Endothelial cell of umbilical vein (primary cell): ENCODE measurements around the gene INO80B. TPM values are rescaled to one million over a fixed set of nuclear protein-coding genes. Genes with fewer than 3 reads are reported as not detected.

Source experiments
- BruUV-seq: library from RNA; stranded (reverse); fragments of 400-500 nt; replicated peaks from 2 replicates; lab custom pipeline; 2021; lab: Mats Ljungman, UMichigan
- CTCF ChIA-PET: fragments of 300-600, 350-600 bp; sonication (Branson Sonifier 250); formaldehyde crosslinking; loops from one replicate; lab custom pipeline; 2021; ENCODE audit warnings: antibody characterized with exemption, inconsistent platforms; lab: Charles Lee
- POLR2A ChIA-PET: fragments of 300-600, 350-600 bp; sonication (Branson Sonifier 250); formaldehyde crosslinking; loops from one replicate; lab custom pipeline; 2021; ENCODE audit warnings: antibody characterized with exemption, inconsistent platforms; lab: Charles Lee
- DNase-seq: peaks from one replicate; pipeline ENCODE4 v3.0.0-alpha.2; 2011; ENCODE audit warnings: low read depth, low spot score
- FAIRE-seq: peaks from 2 replicates; lab custom pipeline; 2011; peaks lifted over from hg19 to GRCh38; lab: Jason Lieb, UNC
- H2AFZ ChIP-seq: 2 replicates; pipeline ENCODE4 v1.6.0; 2012; ENCODE audit warnings: low read depth, low read length, control low read depth, inconsistent platforms
- H3K27ac ChIP-seq: 2 replicates; pipeline ENCODE4 v1.5.1; 2011; ENCODE audit warnings: low read depth, mild to moderate bottlenecking, control low read depth, low read length, moderate library complexity; ENCODE audit not compliant: insufficient read depth
- H3K27me3 ChIP-seq, 2 experiments: 2 replicates each; pipeline versions ENCODE4 v1.6.0 to v1.6.1; 2011; ENCODE audit warnings: low read length in 2 of 2, mixed read lengths in 1 of 2; ENCODE audit not compliant: control insufficient read depth in 2 of 2, insufficient read depth in 2 of 2
- H3K36me3 ChIP-seq, 2 experiments: 2 replicates in 1 of 2; 3 replicates in 1 of 2; pipeline ENCODE4 v1.5.1; 2011; ENCODE audit warnings: low read length in 2 of 2, mild to moderate bottlenecking in 1 of 2, moderate library complexity in 1 of 2; ENCODE audit not compliant: control insufficient read depth in 2 of 2, insufficient read depth in 2 of 2; ENCODE audit errors: extremely low read depth in 1 of 2
- H3K4me1 ChIP-seq: 3 replicates; pipeline ENCODE4 v1.5.1; 2011; ENCODE audit warnings: mild to moderate bottlenecking, low read length; ENCODE audit not compliant: control insufficient read depth, insufficient read depth; ENCODE audit errors: extremely low read depth
- H3K4me2 ChIP-seq: 2 replicates; pipeline ENCODE4 v1.6.1; 2011; ENCODE audit warnings: low read length, control low read depth, mixed read lengths; ENCODE audit not compliant: insufficient read depth
- H3K4me3 ChIP-seq, 3 experiments: fragments of 200-600 bp in 1 of 3; sonication (generic), shearing (Covaris generic) in 1 of 3; replicated peaks in 1 of 3; 2 replicates each; pipeline ENCODE4 v1.5.1; 2011 to 2016; ENCODE audit warnings: control low read depth in 3 of 3, low read length in 3 of 3, mild to moderate bottlenecking in 2 of 3, inconsistent platforms in 1 of 3, low read depth in 1 of 3, moderate library complexity in 1 of 3; ENCODE audit not compliant: insufficient read depth in 1 of 3
- H3K79me2 ChIP-seq: 2 replicates; pipeline ENCODE4 v1.6.0; 2012; ENCODE audit warnings: low read length, inconsistent platforms; ENCODE audit not compliant: control insufficient read depth, insufficient read depth
- H3K9ac ChIP-seq: replicated peaks from 2 replicates; pipeline ENCODE3; 2011; ENCODE audit warnings: low read length, control low read depth; ENCODE audit not compliant: insufficient read depth; ENCODE audit errors: extremely low read depth
- H3K9me1 ChIP-seq: replicated peaks from 3 replicates; pipeline ENCODE4 v1.6.0; 2011; ENCODE audit warnings: mild to moderate bottlenecking, low read length; ENCODE audit not compliant: control insufficient read depth, insufficient read depth; ENCODE audit errors: extremely low read depth
- H3K9me3 ChIP-seq: replicated peaks from 2 replicates; pipeline ENCODE4 v1.5.1; 2012; ENCODE audit warnings: low read length, inconsistent platforms; ENCODE audit not compliant: control insufficient read depth, insufficient read depth
- H4K20me1 ChIP-seq: replicated peaks from 2 replicates; pipeline ENCODE3; 2011; ENCODE audit warnings: mild to moderate bottlenecking, low read length; ENCODE audit not compliant: control insufficient read depth, insufficient read depth; ENCODE audit errors: extremely low read depth
- CTCF ChIP-seq, 2 donors: IDR thresholded peaks; 1 replicate in 1 of 2; 2 replicates in 1 of 2; pipeline ENCODE4 v1.5.1; 2011; ENCODE audit warnings: low read length in 2 of 2, mild to moderate bottlenecking in 2 of 2, moderate library complexity in 2 of 2, control low read depth in 1 of 2, inconsistent platforms in 1 of 2, low read depth in 1 of 2; ENCODE audit not compliant: insufficient read depth in 1 of 2; ENCODE audit errors: extremely low read depth in 1 of 2
- GATA2 ChIP-seq: IDR thresholded peaks from 2 replicates; pipeline ENCODE4 v1.7.0; 2011; ENCODE audit warnings: low read depth, mild to moderate bottlenecking, moderate library complexity, mixed read lengths, low read length; ENCODE audit not compliant: insufficient read length, insufficient read depth
- JUN ChIP-seq: IDR thresholded peaks from 2 replicates; pipeline ENCODE4 v1.6.1; 2011; ENCODE audit warnings: borderline replicate concordance, low read depth; ENCODE audit not compliant: insufficient read length, insufficient read depth
- MAX ChIP-seq: IDR thresholded peaks from 2 replicates; pipeline ENCODE4 v1.6.1; 2011; ENCODE audit not compliant: insufficient read depth, insufficient read length
- POLR2A ChIP-seq: IDR thresholded peaks from 2 replicates; pipeline ENCODE4 v1.6.1; 2012; ENCODE audit warnings: low read depth, mild to moderate bottlenecking, control low read depth, low read length
- POLR2AphosphoS5 ChIP-seq: IDR thresholded peaks from 2 replicates; pipeline ENCODE4 v1.6.1; 2012; ENCODE audit warnings: low read depth, mild to moderate bottlenecking, control low read depth, low read length, moderate library complexity; ENCODE audit not compliant: insufficient read depth
- dilution Hi-C: fragments of 300-500 bp; cut with MboI; formaldehyde crosslinking; loops from one replicate; pipeline ENCODE4 v1.15.0; 2019; ENCODE audit warnings: low sequenced_read_pairs; ENCODE audit not compliant: extremely low pct_ligation_motif_present
- intact Hi-C: fragments of 100-400 bp; cut with micrococcal nuclease; formaldehyde crosslinking; loops from one replicate; pipeline ENCODE4 v1.10.0; 2022
- polyA plus RNA-seq, 4 experiments: library from polyadenylated mRNA; depleted of rRNA in 3 of 4; stranded (reverse) in 3 of 4; unstranded in 1 of 4; fragments of >200 nt; gene quantifications; 2 replicates each; pipeline versions ENCODE4 v1.2.1 to v1.2.3, GENCODE V29; 2011 to 2012; ENCODE audit warnings: missing spikeins in 1 of 4
- total RNA-seq: library from RNA; stranded (reverse); gene quantifications from 2 replicates; pipeline ENCODE4 v1.2.3, GENCODE V29; 2021

The INO80B gene
- total and polyA plus RNA-seq, 2 donors (not counting 3 experiments of a cell fraction or from before 2014, with no cell fraction given), result 15.1 to 24.2 TPM

DNA sequence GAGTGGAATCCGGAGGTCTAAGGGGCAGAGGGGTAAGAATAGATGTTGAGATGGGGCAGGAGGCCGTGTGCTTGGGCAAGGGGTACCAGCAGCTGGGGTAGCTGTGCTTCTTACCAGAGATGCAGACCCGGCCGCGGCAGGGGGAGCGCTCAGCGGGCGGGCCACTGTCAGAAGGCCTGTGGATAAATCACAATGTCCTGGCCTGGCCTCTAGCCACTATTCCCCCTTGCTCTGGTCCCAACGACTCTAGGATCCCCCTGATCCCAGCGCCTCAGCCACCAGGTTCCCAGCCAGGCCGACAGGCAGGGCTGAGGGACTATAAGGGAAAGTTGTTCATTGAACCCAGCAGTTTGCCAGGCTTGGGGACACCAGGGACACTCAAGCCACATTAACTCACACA, 24.4 kb upstream of the INO80B start:
- intact Hi-C loops (no loop called here), dilution Hi-C loops (no loop called here)
- no peak overlapping the region for H3K9ac ChIP-seq
- peaks cover 4 to 33% of the 10 kb centered on the region in 2 experiments for H3K36me3 ChIP-seq
- H3K4me2 ChIP-seq, result no peak overlapping the region
- no peak overlapping the region for H3K4me3 ChIP-seq
- ChIA-PET CTCF (no interaction called here), POLR2A (no interaction called here)
- no peak for FAIRE-seq
- TF ChIP-seq MAX (no peak), CTCF (IDR thresholded peaks at IDR 0.05; ENCODE audit: extremely low read depth in 1 of 2, insufficient read depth in 1 of 2, low read depth in 1 of 2, low read length in 2 of 2) (no peak)
- H2AFZ ChIP-seq, result no peak overlapping the region
- no peaks in the 10 kb centered on the region for H3K27me3 ChIP-seq
- no TSS peak for BruUV-seq
- H3K79me2 ChIP-seq, result no peaks in the 10 kb centered on the region
- H3K27ac ChIP-seq, result no peak overlapping the region
- no peaks in the 10 kb centered on the region for H3K9me1 ChIP-seq
- DNase-seq, result no peak
- H4K20me1 ChIP-seq, result no peaks in the 10 kb centered on the region
- H3K9me3 ChIP-seq, result no peaks in the 10 kb centered on the region
- H3K4me1 ChIP-seq, result no peaks in the 10 kb centered on the region

DNA sequence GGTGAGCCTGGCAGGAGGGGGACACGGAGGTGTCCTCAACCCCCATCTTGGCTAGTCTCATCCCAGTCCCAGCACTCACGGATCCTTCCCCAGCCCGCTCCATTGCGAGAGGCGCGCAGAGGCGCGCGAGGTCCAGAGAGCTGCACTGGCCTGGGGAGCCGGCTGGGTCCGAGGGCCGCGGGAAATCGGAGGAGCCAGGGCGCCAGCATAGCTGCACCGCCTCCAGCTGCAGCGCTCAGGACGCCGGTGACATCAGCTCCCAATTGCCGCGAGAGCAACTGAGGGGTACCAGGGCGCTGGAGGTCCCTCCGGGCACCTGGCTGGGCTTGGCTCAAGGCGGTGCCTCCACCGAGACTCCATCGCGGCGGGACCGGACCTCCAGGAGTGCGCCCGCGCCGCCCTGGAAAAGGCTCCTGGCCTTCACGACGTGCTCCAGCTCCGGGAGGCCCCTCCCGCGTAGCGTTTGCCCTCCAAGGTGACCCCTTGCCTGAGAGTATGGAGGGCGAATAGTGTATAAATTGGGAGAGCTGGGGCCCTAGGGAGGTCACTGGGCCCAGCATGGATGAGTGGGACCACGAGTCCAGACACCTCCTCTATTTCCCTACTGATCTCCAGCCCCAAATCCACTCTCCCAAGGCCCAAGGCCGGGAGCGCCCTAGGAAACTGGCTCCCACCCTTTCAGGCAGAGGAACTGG, 18.6 kb upstream of the INO80B start:
- Histone ChIP-seq H3K4me1 (peaks cover 18% of the 10 kb centered on the region), H3K9me1 (no peaks in the 10 kb centered on the region), H3K4me2 (no peak overlapping the region), H3K4me3 (no peak overlapping the region), H3K9ac (no peak overlapping the region), H3K27me3 (peaks cover 0 to 6% of the 10 kb centered on the region in 2 experiments), H4K20me1 (no peaks in the 10 kb centered on the region), H3K27ac (no peak overlapping the region), H3K79me2 (no peaks in the 10 kb centered on the region), H3K36me3 (peaks cover 0 to 2% of the 10 kb centered on the region in 2 experiments), H2AFZ (no peak overlapping the region), H3K9me3 (no peaks in the 10 kb centered on the region)
- ChIA-PET CTCF (no interaction called here), POLR2A (no interaction called here)
- no peak for DNase-seq
- no TSS peak for BruUV-seq
- intact Hi-C loops (no loop called here), dilution Hi-C loops (no loop called here)
- TF ChIP-seq JUN (no peak), CTCF (IDR thresholded peaks at IDR 0.05; ENCODE audit: extremely low read depth in 1 of 2, insufficient read depth in 1 of 2, low read depth in 1 of 2, low read length in 2 of 2) (no peak), POLR2AphosphoS5 (no peak), GATA2 (no peak), POLR2A (no peak)
- no peak for FAIRE-seq
